Inflammatory macrophage treated with lipopolysaccharide for 1 hour (primary cell): ENCODE results near the gene SLC16A13.

ENCODE experiments used
- DNase-seq, 2 donors: peaks; one replicate each; pipeline ENCODE4 v3.0.0-alpha.2; 2020 to 2022

SLC16A13 gene

GRCh38 chr17:7014261-7014994 lies 21.4 kb upstream of the SLC16A13 start:
- peak; percentile 97 to 98 for DNase-seq

GRCh38 chr17:7014995-7015958 lies 20.5 kb upstream of the SLC16A13 start:
- DNase-seq = peak; percentile 75 to 78

- no peak for DNase-seq
These were observed 19.4 kb upstream of the SLC16A13 start for GRCh38 chr17:7016418-7016817.

GRCh38 chr17:7016886-7017826 lies 18.7 kb upstream of the SLC16A13 start:
- DNase-seq = no peak

- DNase-seq = no peak
These were observed 18.0 kb upstream of the SLC16A13 start for GRCh38 chr17:7017827-7018200.

- no peak for DNase-seq
These were observed 17.4 kb upstream of the SLC16A13 start for GRCh38 chr17:7018331-7018964.

GRCh38 chr17:7019367-7019766 lies 16.4 kb upstream of the SLC16A13 start:
- no peak for DNase-seq

GRCh38 chr17:7019839-7020519 lies 15.8 kb upstream of the SLC16A13 start:
- DNase-seq = no peak

GRCh38 chr17:7020894-7021664 lies 14.7 kb upstream of the SLC16A13 start:
- no peak for DNase-seq

GRCh38 chr17:7021993-7022778 lies 13.6 kb upstream of the SLC16A13 start:
- DNase-seq = peak; percentile 45 to 86

GRCh38 chr17:7022781-7023571 lies 12.8 kb upstream of the SLC16A13 start, which contains the start of gene BCL6B:
Gene BCL6B, plus strand, starts transcription at chr17:7023050. Its CDS starts 622 bp downstream, at chr17:7023672.
- DNase-seq = no peak

- DNase-seq = peak; percentile 93 to 99
These were observed 12.0 kb upstream of the SLC16A13 start for GRCh38 chr17:7023576-7024401.

- no peak for DNase-seq
These were observed 11.4 kb upstream of the SLC16A13 start for GRCh38 chr17:7024402-7024785.

GRCh38 chr17:7025245-7025644 lies 10.6 kb upstream of the SLC16A13 start:
- no peak for DNase-seq

GRCh38 chr17:7026471-7027115 lies 9.2 kb upstream of the SLC16A13 start:
- no peak for DNase-seq

- no peak for DNase-seq
These were observed 8.5 kb upstream of the SLC16A13 start for GRCh38 chr17:7027335-7027734.

GRCh38 chr17:7029096-7029495 lies 6.7 kb upstream of the SLC16A13 start:
- no peak for DNase-seq

- DNase-seq = peak in 1 of 2 donors; percentile 63
These were observed 6.2 kb upstream of the SLC16A13 start for GRCh38 chr17:7029659-7030058.
